Right lobe of liver (tissue), 6 donors: ENCODE results near the gene TOR1B. TPM values are rescaled to one million over a fixed set of nuclear protein-coding genes. Genes with fewer than 3 reads are reported as not detected.

Source experiments
- ATAC-seq, 4 donors: fragments of 200-7000 bp; cut with Tn5 transposase; one replicate each; pipeline ENCODE4 v1.9.1; 2020; ENCODE audit warnings: mild to moderate bottlenecking in 4 of 4, moderate library complexity in 4 of 4
- DNase-seq, 3 donors: peaks; one replicate each; pipeline ENCODE4 v3.0.0-alpha.2; 2020
- H3K27ac ChIP-seq, 3 donors: fragments of 200-600 bp; one replicate each; pipeline ENCODE4 v1.8.0; 2022
- H3K27me3 ChIP-seq, 2 donors: fragments of 200-600 bp; one replicate each; pipeline ENCODE4 v1.8.0; 2022
- H3K36me3 ChIP-seq, 4 donors: fragments of 200-600 bp; sonication (generic) in 1 of 4; one replicate each; pipeline versions ENCODE4 v1.5.1 to v1.8.0; 2017 to 2022; ENCODE audit warnings: control low read depth in 1 of 4
- H3K4me1 ChIP-seq, 4 donors: fragments of 200-600 bp; sonication (generic) in 1 of 4; one replicate each; pipeline versions ENCODE4 v1.5.1 to v1.8.0; 2017 to 2022; ENCODE audit warnings: control low read depth in 1 of 4
- H3K4me3 ChIP-seq, 3 donors: fragments of 200-600 bp; one replicate each; pipeline ENCODE4 v1.8.0; 2022
- H3K9me3 ChIP-seq, 4 donors: fragments of 200-600 bp; sonication (generic) in 1 of 4; one replicate each; pipeline versions ENCODE4 v1.5.1 to v1.8.0; 2017 to 2022; ENCODE audit warnings: control low read depth in 1 of 4
- POLR2A ChIP-seq: fragments of 450-650 bp; IDR thresholded peaks from one replicate; pipeline ENCODE4 v1.6.1; 2017; ENCODE audit warnings: antibody characterized with exemption, mild to moderate bottlenecking
- WGBS: methylation state at CpG from one replicate; pipeline ENCODE4 v1.1.6; 2018; ENCODE audit warnings: low coverage, low lambda C conversion rate; ENCODE audit not compliant: insufficient coverage; ENCODE audit errors: missing lambda C conversion rate; 5-methylcytosine and 5-hydroxymethylcytosine counted together
- intact Hi-C, 2 donors: fragments of 100-400 bp; cut with DNase I; formaldehyde crosslinking; loops; one replicate each; pipeline versions ENCODE4 v1.11.2 to v1.14.1; 2022
- total RNA-seq, 6 experiments: library from RNA; depleted of rRNA in 2 of 6; stranded (reverse); fragments of >200 nt in 2 of 6; fragmentation: NEBNext Ultra II Directional in 3 of 6; extraction: Animal tissue kit (Norgen Biotek cat#: 25700) in 3 of 6; gene quantifications; one replicate each; pipeline versions ENCODE4 v1.1.0 to v1.2.4, GENCODE V29; 2016 to 2023
- TF ChIP-seq, protein P1 (sequence below), 4 donors: fragments of 200-600 bp in 3 of 4; fragments of 450-650 bp in 1 of 4; IDR thresholded peaks; one replicate each; pipeline versions ENCODE4 v1.5.1 to v1.8.0; 2016 to 2022; ENCODE audit warnings: antibody characterized with exemption in 4 of 4, mild to moderate bottlenecking in 2 of 4
- donor health status: DM: no; HTN: yes; CAD: no.
- donor health status: DM: no; HTN: no; CAD: no.
- donor health status: DM: no; HTN: no; CAD: no.
- donor health status: DM: no; HTN: yes; CAD: no.
- donor health status: DM: no; HTN: yes; CAD: no.

The TOR1B gene
- total RNA-seq, 6 experiments from 2014 or later = 16.1 to 30.7 (median 18.9) TPM

DNA sequence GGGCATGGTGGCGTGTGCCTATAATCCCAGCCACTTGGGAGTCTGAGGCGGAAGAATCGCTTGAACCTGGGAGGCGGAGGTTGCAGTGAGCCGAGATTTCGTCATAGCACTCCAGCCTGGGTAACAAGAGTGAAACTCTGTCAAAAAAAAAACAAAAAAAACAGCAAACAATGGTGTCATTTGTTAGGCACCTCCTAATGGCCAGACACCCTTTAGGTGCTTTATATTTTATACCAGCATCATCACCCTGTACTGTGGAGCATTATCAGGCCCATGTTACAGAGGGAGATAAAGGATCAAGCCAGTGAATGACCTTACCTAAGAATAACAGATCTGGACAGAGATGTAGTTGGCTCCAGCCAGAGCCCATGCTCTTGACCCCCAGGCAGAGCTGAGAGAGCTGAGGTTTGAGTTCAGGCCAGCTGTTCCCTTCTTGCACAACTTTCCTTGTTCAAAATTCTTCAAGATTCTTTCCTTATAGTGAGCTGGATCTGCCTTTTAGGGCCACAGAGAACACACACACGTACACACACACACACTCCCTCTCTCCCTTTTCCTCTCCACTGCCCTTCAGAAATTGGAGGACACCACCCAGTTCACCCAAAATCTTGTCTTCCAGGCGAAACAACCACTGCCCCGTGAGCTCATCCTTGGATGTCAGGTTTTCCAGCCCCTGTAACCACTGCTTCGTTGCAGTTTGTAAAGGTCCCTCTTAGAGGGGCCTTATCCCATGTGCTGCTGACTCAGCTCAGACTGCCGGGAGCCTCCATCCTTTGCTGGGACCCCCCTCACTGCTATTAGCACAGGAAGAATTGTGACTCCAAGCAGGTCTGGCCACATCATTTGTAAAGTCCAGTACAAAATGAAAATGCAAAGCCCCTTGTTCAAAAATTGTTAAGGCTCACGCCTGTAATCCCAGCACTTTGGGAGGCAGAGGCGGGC lies 39.7 kb upstream of the TOR1B start:
- H3K4me3 ChIP-seq = no peak overlapping the region
- TF ChIP-seq, protein P1, sequence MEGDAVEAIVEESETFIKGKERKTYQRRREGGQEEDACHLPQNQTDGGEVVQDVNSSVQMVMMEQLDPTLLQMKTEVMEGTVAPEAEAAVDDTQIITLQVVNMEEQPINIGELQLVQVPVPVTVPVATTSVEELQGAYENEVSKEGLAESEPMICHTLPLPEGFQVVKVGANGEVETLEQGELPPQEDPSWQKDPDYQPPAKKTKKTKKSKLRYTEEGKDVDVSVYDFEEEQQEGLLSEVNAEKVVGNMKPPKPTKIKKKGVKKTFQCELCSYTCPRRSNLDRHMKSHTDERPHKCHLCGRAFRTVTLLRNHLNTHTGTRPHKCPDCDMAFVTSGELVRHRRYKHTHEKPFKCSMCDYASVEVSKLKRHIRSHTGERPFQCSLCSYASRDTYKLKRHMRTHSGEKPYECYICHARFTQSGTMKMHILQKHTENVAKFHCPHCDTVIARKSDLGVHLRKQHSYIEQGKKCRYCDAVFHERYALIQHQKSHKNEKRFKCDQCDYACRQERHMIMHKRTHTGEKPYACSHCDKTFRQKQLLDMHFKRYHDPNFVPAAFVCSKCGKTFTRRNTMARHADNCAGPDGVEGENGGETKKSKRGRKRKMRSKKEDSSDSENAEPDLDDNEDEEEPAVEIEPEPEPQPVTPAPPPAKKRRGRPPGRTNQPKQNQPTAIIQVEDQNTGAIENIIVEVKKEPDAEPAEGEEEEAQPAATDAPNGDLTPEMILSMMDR (IDR thresholded peaks at IDR 0.05) = no peak
- no peak for TF ChIP-seq POLR2A
- no peaks in the 10 kb centered on the region for H3K36me3 ChIP-seq
- H3K27me3 ChIP-seq = no peaks in the 10 kb centered on the region
- H3K9me3 ChIP-seq = no peaks in the 10 kb centered on the region
- no peaks in the 10 kb centered on the region for H3K4me1 ChIP-seq
- no peak overlapping the region for H3K27ac ChIP-seq
- WGBS = 70% methylated on average over 13 of the region's 13 CpGs
- ATAC-seq (no peak), DNase-seq (no peak)
- intact Hi-C loops = no loop called here

DNA sequence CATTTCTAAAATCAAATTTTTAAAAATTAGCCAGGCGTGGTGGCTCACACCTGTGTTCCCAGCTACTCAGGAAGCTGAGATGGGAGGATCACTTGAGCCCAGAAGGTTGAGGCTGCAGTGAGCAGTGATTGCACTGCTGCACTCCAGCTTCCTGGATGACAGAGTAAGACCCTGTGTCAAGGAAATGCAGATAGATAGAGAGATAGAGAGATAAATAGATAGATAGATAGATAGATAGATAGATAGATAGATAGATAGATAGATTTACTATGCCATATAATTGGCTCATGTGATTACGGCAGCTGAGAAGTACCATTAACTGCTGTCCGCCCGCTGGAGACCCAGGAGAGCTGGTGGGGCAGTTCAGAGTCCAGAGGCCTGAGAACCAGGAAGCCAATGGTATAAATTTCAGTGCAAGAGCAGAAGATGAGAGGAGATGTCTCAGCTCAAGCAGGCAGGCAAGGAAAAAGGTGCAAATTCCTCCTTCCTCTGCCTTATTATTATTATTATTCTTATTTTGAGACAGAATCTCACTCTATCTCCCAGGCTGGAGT lies 37.1 kb upstream of the TOR1B start:
- TF ChIP-seq, protein P1 (IDR thresholded peaks at IDR 0.05) = no peak
- TF ChIP-seq POLR2A = no peak
- H3K27me3 ChIP-seq = no peaks in the 10 kb centered on the region
- 79% methylated on average over 4 of the region's 4 CpGs for WGBS
- no peak overlapping the region for H3K4me3 ChIP-seq
- H3K9me3 ChIP-seq = no peaks in the 10 kb centered on the region
- intact Hi-C loops = no loop called here
- H3K36me3 ChIP-seq = no peaks in the 10 kb centered on the region
- ATAC-seq = no peak
- no peaks in the 10 kb centered on the region for H3K4me1 ChIP-seq
- no peak overlapping the region for H3K27ac ChIP-seq
- DNase-seq = no peak

DNA sequence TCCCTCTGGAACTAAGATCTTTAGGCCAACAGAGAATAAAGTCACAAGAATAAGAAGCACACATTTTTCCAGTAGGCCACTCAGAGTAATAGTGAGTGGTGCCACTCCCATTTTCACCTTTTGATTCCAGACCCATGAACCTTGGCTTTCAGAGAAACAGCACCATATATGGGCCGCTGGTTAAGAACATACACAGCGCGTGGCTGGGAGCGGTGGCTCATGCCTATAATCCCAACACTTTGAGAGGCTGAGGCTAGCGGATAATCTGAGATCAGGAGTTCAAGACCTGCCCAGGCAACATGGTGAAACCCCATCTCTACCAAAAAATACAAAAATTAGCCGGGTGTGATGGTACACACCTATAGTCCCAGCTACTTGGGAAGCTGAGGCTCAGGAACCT lies 34.5 kb upstream of the TOR1B start:
- Histone ChIP-seq H3K9me3 (no peaks in the 10 kb centered on the region), H3K4me3 (no peak overlapping the region), H3K36me3 (no peaks in the 10 kb centered on the region), H3K27me3 (no peaks in the 10 kb centered on the region), H3K4me1 (no peaks in the 10 kb centered on the region), H3K27ac (no peak overlapping the region)
- 62% methylated on average over 2 of the region's 6 CpGs for WGBS
- DNase-seq = no peak
- ATAC-seq = no peak
- TF ChIP-seq POLR2A = no peak
- TF ChIP-seq, protein P1 (IDR thresholded peaks at IDR 0.05) = no peak
- intact Hi-C loops = no loop called here

DNA sequence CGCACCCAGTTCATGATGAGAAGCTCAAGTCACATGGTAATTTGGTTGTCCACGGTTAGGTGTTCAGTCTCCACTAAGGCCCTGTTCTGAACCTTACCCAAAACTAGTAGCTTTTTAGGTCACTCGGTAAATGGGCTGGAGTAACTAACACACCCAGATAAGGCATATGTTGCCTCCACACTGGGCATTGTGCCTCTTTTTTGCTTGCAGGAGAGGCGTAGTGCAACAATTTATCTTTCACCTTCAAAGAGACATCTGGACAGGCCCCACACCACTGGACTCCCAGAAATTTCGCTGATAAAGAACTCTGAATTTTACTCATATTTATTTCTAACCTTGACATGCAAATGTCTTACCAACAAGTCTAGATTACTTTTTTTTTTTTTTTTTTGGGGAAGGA lies 33.3 kb upstream of the TOR1B start:
- Histone ChIP-seq H3K27ac (no peak overlapping the region), H3K4me1 (no peaks in the 10 kb centered on the region), H3K27me3 (no peaks in the 10 kb centered on the region), H3K4me3 (no peak overlapping the region), H3K9me3 (no peaks in the 10 kb centered on the region), H3K36me3 (no peaks in the 10 kb centered on the region)
- DNase-seq (no peak), ATAC-seq (no peak)
- intact Hi-C loops = loop anchor here in 1 of 2 donors (10.0 kb wide), 1 partner anchor 635 kb away; no protein-coding TSS in a partner anchor
- WGBS = 62% methylated on average over 2 of the region's 5 CpGs
- TF ChIP-seq POLR2A = no peak
- TF ChIP-seq, protein P1 (IDR thresholded peaks at IDR 0.05) = no peak
